ENCODE data around the gene CTDSP2.
"Not testable (repeated sequence)": the region's sequence is repeated elsewhere in the genome, so short reads cannot be mapped to it uniquely, and the experiment has no call there.

CTDSP2 gene

GRCh38 chr12:57833672-57834071 lies 12.9 kb downstream of the CTDSP2 start:
- DNase-seq = no peak

- no peak for DNase-seq
These were observed 13.6 kb downstream of the CTDSP2 start for GRCh38 chr12:57832966-57833365.

GRCh38 chr12:57830393-57830792 lies 16.1 kb downstream of the CTDSP2 start:
- DNase-seq = no peak

GRCh38 chr12:57829025-57829777 lies 17.3 kb downstream of the CTDSP2 start:
- no peak for DNase-seq

DNA sequence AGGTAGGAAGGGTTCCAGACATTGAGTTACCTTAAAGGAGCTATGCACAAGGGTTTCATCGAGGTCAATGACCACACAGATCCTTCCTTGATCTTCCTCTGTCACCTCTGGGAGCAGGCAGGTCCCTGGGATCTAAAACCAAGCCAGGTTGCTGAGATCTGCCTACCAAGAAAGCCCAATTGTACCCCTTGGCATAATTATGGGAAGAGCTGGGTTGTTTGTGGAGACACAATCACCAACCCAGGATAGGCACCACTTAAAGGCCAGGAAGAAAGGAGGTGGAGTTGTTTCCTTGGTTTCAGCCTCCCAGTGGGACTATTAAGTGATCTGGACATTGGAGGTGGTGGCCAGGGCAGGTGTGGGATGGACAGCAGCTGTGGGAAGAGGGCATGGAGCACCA lies 19.6 kb downstream of the CTDSP2 start:
- DNase-seq = no peak

- DNase-seq = no peak
These were observed 20.1 kb downstream of the CTDSP2 start for GRCh38 chr12:57826400-57826799.

DNA sequence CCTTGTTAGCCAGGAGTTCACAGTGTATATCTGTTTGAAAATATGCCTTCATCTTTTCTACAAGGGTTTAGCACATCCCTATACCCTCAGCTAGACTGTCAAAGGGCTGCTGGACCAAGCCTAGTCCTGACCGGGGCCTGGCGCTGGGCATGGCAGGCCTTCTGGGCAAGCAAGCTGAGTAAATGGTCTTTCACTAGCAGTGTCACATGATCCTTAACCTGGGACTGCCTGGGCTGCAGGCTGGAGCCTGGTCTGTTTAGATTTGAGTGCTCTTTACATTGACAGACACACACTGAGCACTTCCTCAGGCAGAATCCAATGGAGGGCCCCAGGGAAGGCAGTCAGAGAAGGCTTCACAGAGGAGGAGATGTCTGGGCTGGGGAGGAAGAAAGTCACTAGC lies 21.1 kb downstream of the CTDSP2 start:
- DNase-seq = no peak

DNA sequence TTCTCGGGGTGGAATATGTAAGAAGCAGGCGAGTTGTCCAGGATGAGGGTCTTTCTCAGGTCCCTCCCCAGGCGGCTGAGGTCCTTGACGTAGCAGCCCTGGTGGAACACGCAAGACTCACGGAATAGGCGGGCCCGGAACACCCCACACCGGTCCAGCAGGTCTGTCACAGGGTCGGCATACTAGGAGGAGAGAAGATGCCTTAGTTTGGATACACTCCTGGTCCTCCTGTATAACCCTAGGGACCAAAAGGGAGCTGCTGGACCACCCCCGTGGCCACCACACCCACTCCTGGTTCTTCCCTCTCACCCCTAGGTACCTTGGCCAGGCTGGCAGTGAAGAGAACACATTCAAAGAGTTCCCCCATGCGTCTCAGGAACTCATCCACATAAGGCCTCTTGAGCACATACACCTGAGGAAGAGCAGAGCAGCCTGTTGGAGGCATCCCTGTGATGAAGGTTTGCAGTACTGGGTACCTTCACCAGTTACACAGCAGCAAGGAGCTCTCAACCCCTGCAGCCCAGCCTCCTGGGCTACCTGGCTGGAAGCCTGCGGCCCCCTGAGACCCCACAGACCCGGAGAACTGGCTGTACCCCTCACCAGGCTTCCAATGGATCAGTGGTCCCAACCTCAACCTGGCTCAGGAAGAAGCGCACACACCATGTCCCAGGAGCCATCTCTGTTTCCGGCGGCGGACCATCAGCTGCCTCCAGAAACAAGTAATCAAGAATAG lies 22.5 kb downstream of the CTDSP2 start:
- DNase-seq = no peak

DNA sequence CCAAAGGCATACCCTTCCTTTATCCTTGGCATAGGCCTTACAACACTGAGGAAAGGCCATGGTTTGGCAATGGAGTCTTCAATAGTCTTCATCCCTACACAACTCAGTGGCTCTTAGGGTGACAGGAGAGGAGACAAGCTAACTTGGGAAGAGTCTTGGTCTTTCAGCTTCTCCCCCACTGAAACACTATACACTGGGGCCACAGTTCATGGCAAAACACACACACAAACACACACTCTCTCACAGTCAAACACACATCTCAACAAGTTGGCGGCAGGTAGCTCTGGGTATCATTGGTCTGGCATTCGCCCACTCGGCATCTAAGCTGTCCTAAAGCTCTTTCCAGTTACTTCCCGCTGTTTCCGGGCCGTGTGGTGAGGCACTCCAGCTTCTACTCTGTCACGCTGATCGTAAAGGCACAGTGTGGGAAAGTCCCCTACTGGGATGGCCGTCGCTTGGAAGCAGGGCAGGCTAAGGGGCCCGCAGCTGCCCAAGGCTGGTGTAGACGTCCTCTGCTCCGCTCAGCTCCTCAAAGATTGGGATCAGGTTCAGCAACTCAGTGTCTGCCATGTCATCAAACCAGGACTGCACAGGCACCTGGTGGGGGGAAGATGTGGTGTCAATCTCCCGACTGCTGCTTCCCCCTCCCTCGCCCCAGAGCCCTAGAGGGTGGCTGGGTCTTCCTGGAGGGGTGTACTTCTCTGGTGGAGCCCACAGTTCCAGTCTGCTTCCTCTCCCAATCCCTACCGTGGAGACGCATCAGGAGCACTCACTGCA lies 23.2 kb downstream of the CTDSP2 start:
- DNase-seq = no peak

GRCh38 chr12:57822392-57823130 lies 24.0 kb downstream of the CTDSP2 start:
- DNase-seq = no peak

DNA sequence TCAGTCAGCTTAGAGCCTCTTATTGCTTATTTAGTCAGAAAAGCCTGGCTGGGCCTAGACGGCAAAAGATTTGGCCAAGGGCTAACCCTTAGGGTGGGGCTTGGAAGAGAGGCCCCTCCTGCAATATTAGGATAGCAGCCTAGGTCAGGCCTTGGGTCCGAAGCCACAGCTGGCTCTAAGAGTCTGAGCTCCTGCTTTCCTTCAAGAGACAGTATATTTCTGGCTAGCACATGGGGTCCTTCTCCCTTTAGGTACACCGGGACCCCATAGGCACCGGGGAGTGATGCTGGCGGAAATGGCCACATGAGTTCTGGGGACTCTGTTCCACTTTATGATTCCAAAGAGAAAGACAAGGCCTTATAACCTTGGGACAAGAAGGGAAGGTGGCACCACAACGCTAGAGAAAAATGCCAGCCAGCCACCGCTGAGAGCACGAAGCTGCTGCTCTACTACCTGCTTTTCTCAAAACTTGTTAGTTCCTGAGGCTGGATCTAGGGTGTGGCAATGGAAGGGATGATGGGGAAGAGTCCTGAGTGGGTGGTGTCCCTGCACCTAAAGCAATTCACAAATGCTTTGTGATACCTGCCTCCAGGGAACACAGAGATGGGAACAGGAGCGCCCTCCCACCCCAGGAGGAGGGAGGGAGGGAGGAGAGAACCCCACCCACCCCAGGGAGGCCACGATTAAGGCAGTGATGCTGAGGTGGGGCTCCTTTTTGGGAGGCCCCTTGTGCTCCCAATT lies 24.9 kb downstream of the CTDSP2 start:
- no peak for DNase-seq

DNA sequence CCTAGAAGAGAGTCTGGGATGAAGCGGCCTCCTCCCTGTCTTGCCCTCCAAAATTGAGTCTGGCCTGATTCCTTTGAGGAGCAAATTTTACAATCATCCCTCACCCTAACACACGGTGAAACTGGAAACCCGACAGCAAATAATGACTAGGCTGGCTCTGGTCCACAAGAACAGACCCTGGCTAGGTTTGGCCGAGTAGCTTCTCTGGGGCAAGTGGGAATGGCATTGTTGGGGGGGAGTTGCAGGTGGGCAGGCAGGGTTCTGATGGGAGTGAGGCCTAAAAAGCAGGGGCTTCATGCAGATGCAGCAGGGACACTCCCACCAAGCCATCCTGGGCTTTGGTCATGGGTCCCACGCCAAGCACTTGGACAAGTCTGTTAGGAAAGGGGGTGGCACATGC lies 25.5 kb downstream of the CTDSP2 start:
- DNase-seq = not testable (repeated sequence)

DNA sequence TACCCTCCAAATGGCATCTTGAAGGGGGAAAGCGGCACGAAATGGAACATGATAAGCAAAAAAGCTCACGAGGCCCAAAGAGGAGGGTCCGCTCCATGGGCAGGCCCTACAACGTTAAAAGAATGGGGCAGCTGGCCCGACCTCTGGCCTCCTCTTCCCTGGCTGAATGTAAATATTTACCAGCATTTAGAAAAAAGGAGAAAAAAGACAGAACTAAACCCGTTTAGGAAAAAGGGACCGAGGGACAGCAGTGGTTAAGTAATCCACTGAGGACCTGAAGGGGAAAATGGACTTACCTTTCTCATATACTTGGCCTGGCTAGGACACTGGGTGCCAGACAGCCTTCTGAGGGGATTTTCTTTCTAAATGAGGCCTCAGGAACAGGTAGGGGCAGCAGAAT lies 26.4 kb downstream of the CTDSP2 start:
- not testable (repeated sequence) for DNase-seq

- DNase-seq = not testable (repeated sequence)
These were observed 28.6 kb downstream of the CTDSP2 start for GRCh38 chr12:57817990-57818331.

DNA sequence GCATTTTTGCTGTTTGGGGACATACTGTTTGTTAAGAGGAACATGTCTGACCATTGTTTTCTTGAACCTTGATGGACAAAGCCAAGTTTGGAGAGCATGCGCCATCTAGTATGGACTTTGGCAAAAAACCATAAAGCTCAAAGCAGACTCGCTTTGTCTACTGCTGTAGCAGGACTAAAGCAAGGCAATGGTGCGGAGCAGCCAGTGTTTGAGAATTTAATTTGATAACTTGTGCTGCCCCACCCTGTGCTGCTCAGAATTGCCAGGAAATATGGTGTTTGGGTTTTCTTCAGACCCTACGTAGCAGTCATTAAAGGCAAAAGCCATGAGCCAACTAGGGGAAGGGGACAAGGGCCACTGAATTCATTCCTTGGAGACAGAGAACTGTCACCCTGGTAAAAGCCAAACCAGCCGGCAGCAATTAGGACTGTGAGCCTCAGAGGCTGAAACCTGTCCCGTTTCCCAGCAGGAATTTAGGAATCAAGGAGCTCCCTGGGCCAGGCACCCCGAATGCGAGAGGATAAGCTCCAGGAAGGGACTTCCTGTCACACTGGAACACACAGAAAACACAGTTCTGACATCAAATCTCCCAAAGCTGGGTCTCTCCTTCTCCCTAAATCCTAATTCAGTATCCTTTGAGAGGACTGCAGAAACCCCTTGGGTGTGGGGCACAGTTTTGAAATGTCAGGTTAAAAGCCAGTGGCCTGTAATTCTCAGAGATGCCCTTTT lies 29.1 kb downstream of the CTDSP2 start:
- no peak for DNase-seq

- DNase-seq = no peak
These were observed 29.7 kb downstream of the CTDSP2 start for GRCh38 chr12:57816855-57817151.

GRCh38 chr12:57816001-57816854 lies 30.3 kb downstream of the CTDSP2 start:
- DNase-seq = no peak

GRCh38 chr12:57815177-57816000 lies 31.1 kb downstream of the CTDSP2 start:
- no peak for DNase-seq

DNA sequence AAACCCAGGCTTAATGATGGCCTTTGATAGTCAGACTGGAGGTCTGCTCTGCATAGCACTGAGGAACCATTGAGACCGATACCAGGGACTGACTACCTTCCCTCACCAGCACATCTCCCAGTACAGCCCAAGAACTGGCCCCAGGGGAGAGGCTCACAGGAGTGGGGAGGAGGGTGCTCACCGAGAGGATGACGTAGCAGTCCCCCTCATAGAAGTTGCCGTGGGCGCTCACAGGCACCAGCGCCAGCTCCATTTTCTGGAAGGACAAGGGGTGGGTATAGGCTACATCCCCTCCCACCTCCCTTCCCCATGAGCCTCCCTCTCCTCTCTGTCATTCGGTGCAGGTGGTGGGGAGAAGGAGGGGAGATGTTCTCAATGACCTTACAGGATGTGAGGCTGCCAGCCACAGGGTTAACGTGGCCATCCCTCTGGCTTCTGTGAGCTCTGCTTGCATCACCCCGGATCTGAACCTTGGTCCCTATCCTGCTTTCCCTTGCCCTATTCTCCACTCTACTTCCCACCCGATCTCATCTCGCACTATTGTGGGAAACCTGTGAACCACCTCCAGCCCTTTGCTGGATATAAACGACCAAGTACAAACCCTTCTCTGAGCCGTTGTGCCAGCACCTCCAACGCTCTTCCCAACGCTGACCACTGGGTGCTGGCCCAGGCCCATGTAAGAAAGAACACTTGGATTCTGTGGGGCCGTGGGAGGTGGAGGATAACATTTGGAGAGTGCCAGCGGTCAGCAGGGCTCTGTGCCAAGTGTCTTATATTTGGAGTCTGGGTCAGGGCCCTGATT lies 32.4 kb downstream of the CTDSP2 start:
- DNase-seq = no peak
